D721Med (cell line): ENCODE results near the gene UGT1A9.

Experiments used
- DNase-seq: peaks from one replicate; pipeline ENCODE4 v3.0.0; 2011; ENCODE audit warnings: low spot score; ENCODE audit not compliant: insufficient read length
- FAIRE-seq: peaks from 2 replicates; lab custom pipeline; 2011; peaks lifted over from hg19 to GRCh38; lab: Jason Lieb, UNC
- TF ChIP-seq, protein P1 (sequence below): IDR thresholded peaks from 2 replicates; pipeline ENCODE4 v1.5.1; 2012; ENCODE audit warnings: mild to moderate bottlenecking, control low read depth; ENCODE audit not compliant: insufficient read depth; ENCODE audit errors: missing control alignments

The UGT1A9 gene

DNA sequence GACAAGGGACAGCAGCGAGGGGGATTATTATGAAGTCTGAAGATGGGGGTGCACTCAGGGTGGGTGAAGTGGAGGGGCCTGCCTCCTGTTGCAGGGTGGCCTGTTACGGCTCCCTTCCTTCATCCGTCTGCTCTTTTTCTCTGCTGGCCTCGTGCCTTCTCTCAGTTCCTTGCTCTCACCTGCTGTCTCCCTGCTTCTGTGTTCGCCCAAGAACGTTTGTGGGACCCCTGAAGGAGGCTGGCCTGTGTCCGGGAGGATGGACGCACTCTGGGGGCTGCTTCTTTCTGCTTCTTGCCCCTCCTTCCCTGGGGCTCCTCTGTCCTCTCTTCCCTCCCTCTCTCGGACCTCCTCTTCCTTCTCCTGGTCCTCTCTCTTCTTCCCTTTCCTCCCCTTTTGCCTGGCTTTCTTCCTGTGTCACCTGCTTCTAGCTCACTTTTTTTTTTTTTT is 120.2 kb downstream of the UGT1A9 start:
- no peak for FAIRE-seq
- DNase-seq: no peak
- TF ChIP-seq, protein P1, sequence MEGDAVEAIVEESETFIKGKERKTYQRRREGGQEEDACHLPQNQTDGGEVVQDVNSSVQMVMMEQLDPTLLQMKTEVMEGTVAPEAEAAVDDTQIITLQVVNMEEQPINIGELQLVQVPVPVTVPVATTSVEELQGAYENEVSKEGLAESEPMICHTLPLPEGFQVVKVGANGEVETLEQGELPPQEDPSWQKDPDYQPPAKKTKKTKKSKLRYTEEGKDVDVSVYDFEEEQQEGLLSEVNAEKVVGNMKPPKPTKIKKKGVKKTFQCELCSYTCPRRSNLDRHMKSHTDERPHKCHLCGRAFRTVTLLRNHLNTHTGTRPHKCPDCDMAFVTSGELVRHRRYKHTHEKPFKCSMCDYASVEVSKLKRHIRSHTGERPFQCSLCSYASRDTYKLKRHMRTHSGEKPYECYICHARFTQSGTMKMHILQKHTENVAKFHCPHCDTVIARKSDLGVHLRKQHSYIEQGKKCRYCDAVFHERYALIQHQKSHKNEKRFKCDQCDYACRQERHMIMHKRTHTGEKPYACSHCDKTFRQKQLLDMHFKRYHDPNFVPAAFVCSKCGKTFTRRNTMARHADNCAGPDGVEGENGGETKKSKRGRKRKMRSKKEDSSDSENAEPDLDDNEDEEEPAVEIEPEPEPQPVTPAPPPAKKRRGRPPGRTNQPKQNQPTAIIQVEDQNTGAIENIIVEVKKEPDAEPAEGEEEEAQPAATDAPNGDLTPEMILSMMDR: no peak

DNA sequence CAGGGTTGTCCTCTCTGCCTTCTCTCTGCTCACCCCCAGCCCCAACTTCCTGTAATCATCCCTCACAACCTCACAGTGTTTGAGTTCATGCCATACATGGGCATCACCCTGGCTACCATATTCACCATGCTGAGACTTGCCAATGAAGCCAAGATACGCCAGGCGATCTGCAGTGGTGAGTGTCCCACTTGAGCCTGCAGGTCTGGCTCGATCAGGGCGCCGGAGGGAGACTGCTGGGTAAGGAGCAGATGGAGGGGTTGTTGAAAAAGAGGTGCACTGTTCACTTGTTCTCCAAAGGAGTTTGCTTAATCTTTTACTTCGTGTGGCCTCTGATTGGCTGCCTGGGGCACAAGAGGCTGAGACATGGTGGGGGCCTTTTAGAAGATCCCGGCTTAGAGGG is 121.0 kb downstream of the UGT1A9 start:
- TF ChIP-seq, protein P1: no peak
- DNase-seq (no peak), FAIRE-seq (no peak)

DNA sequence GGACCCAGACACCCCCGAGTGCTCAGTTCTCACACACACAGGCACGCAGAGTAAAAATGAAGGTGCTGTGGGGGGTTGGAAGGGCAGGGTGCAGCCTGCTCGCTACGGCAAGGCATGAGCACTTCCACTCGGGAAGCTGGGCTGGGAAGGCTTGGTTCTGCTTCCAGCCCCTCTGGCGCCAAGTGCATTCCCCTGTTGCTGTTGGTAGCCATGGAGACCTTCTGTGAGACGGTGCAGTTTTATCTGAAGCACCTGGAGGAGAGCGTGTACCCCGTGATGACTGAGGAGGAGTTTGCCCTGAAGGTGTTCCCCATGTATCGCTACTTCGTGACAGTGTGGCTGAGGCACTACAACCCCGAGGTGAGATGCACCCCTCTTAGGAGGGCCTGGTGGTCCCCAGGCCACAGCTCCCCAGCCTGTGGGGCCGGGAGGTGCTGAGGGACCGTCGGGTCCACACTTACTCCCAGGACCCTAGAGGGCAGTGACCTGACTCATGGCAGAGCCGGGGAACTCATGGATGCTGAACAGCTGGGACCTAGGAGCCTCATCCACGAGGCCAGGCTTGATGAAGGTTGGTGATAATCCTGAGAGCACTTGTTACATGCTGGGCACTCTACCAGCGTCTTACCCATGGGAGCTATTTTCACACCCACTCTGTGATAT is 121.9 kb downstream of the UGT1A9 start:
- FAIRE-seq: no peak
- no peak for DNase-seq
- TF ChIP-seq, protein P1: no peak

- DNase-seq: no peak
- FAIRE-seq: no peak
- TF ChIP-seq, protein P1: no peak
These were observed 122.5 kb downstream of the UGT1A9 start for GRCh38 chr2:233794128-233794658.

- no peak for DNase-seq
- TF ChIP-seq, protein P1: no peak
- no peak for FAIRE-seq
These were observed 124.1 kb downstream of the UGT1A9 start for GRCh38 chr2:233795735-233796171.

DNA sequence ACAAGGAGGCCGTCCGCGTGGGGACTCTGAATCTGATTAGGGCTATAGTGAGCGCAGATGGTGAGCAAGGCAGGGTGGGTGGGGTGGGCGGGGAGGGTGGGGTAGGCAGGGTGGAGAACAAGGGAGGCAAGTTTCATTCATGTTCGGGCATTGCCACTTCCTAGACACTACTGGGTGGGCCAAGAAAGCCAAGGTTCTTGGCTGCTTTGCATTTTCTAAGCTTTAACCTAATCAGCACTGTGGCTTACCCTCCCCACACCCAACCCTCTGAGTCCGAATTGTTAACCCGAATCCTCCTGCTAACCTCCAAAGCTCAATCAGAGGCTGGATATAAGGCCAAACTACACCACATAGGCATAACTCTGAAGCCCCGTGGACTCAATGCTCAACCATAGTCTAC is 124.6 kb downstream of the UGT1A9 start:
- FAIRE-seq (no peak), DNase-seq (no peak)

More for the DNA sequence above, 124.6 kb downstream of the UGT1A9 start:
- TF ChIP-seq, protein P1: no peak
